ENCODE measurements around the gene PNLIPRP1. TPM values are rescaled to one million over a fixed set of nuclear protein-coding genes. Genes with fewer than 3 reads are reported as not detected.

Gene PNLIPRP1
- total RNA-seq, 2 experiments from 2014 or later: not detected

DNA sequence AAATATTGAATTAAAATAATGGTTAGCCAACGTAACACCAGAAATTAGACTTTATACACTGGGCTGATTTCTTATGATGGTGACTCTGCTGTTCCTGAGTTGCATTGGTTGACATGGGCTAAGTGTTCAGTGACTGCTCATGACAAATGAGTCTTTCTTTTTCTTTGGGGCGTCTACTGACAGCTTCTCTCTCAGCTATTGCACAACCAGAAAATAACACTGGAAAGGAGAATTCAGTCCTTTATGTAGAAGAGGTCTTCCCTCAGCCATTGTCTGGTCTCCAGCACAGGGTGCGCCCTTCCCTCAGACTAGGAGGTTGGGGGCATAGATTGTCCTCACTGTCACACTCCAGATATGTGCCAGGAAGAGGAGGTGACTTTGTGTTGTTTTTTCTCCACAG, 23.4 kb upstream of the PNLIPRP1 start:
- Histone ChIP-seq H3K27ac (ENCODE audit: low read depth, low read length, poor library complexity, severe bottlenecking) (no peak overlapping the region), H2AFZ (ENCODE audit: low read length) (no peak overlapping the region), H3K4me1 (ENCODE audit: insufficient read depth, low read length, poor library complexity, severe bottlenecking) (no peaks in the 10 kb centered on the region), H3K9me2 (ENCODE audit: insufficient read depth, low read length) (no peaks in the 10 kb centered on the region), H3K79me2 (ENCODE audit: insufficient read depth, low read depth, low read length) (no peaks in the 10 kb centered on the region), H3K4me2 (ENCODE audit: low read length) (no peak overlapping the region), H3K4me3 (ENCODE audit: low read depth, low read length, poor library complexity, severe bottlenecking) (no peak overlapping the region), H3K9me3 (ENCODE audit: low read length) (no peaks in the 10 kb centered on the region), H3K36me3 (ENCODE audit: insufficient read depth, low read length) (no peaks in the 10 kb centered on the region), H4K20me1 (ENCODE audit: insufficient read depth, low read length) (no peaks in the 10 kb centered on the region)
- no peak for DNase-seq (ENCODE audit: low spot score)
- no peak for TF ChIP-seq EZH2phosphoT487 (IDR thresholded peaks at IDR 0.05; ENCODE audit: borderline replicate concordance, low read depth, low read length)
- TF ChIP-seq, protein P1, sequence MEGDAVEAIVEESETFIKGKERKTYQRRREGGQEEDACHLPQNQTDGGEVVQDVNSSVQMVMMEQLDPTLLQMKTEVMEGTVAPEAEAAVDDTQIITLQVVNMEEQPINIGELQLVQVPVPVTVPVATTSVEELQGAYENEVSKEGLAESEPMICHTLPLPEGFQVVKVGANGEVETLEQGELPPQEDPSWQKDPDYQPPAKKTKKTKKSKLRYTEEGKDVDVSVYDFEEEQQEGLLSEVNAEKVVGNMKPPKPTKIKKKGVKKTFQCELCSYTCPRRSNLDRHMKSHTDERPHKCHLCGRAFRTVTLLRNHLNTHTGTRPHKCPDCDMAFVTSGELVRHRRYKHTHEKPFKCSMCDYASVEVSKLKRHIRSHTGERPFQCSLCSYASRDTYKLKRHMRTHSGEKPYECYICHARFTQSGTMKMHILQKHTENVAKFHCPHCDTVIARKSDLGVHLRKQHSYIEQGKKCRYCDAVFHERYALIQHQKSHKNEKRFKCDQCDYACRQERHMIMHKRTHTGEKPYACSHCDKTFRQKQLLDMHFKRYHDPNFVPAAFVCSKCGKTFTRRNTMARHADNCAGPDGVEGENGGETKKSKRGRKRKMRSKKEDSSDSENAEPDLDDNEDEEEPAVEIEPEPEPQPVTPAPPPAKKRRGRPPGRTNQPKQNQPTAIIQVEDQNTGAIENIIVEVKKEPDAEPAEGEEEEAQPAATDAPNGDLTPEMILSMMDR (conservative IDR thresholded peaks at IDR 0.05; ENCODE audit: low read length): no peak
- BruUV-seq (replicated peaks): no TSS peak
- CTCF ChIA-PET (ENCODE audit: unreplicated experiment): no interaction called here
- POLR2A ChIA-PET: no interaction called here
- intact Hi-C loops (cut with micrococcal nuclease; ENCODE audit: unreplicated experiment): no loop called here

DNA sequence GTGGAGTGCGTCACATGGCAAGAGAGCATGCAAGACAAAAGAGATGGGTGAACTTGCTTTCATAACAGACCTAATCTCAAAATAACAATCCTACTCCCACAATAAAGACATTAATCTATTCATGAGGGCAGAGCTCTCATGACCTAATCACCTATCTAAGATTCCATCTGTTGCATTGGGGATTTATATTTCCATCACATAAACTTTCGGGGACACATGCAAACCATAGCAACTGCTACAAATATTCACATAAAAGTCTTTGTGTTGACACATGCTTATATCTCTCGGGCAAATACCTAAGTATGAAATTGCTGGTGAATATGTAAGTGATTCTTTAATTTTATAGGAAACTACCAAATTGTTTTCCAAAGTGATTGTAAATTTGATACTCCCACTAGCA, 16.0 kb upstream of the PNLIPRP1 start:
- ChIA-PET CTCF (ENCODE audit: unreplicated experiment) (no interaction called here), POLR2A (no interaction called here)
- no peaks in the 10 kb centered on the region for H3K9me2 ChIP-seq (ENCODE audit: insufficient read depth, low read length)
- H2AFZ ChIP-seq (ENCODE audit: low read length): no peak overlapping the region
- intact Hi-C loops (cut with micrococcal nuclease; ENCODE audit: unreplicated experiment): no loop called here
- no peaks in the 10 kb centered on the region for H3K36me3 ChIP-seq (ENCODE audit: insufficient read depth, low read length)
- no TSS peak for BruUV-seq (replicated peaks)
- no peaks in the 10 kb centered on the region for H3K9me3 ChIP-seq (ENCODE audit: low read length)
- no peaks in the 10 kb centered on the region for H4K20me1 ChIP-seq (ENCODE audit: insufficient read depth, low read length)
- no peaks in the 10 kb centered on the region for H3K79me2 ChIP-seq (ENCODE audit: insufficient read depth, low read depth, low read length)
- no peak overlapping the region for H3K4me2 ChIP-seq (ENCODE audit: low read length)
- no peak overlapping the region for H3K27ac ChIP-seq (ENCODE audit: low read depth, low read length, poor library complexity, severe bottlenecking)
- TF ChIP-seq, protein P1 (conservative IDR thresholded peaks at IDR 0.05; ENCODE audit: low read length): no peak
- no peak for TF ChIP-seq EZH2phosphoT487 (IDR thresholded peaks at IDR 0.05; ENCODE audit: borderline replicate concordance, low read depth, low read length)
- no peak overlapping the region for H3K4me3 ChIP-seq (ENCODE audit: low read depth, low read length, poor library complexity, severe bottlenecking)
- DNase-seq (ENCODE audit: low spot score): no peak
- H3K4me1 ChIP-seq (ENCODE audit: insufficient read depth, low read length, poor library complexity, severe bottlenecking): no peaks in the 10 kb centered on the region

DNA sequence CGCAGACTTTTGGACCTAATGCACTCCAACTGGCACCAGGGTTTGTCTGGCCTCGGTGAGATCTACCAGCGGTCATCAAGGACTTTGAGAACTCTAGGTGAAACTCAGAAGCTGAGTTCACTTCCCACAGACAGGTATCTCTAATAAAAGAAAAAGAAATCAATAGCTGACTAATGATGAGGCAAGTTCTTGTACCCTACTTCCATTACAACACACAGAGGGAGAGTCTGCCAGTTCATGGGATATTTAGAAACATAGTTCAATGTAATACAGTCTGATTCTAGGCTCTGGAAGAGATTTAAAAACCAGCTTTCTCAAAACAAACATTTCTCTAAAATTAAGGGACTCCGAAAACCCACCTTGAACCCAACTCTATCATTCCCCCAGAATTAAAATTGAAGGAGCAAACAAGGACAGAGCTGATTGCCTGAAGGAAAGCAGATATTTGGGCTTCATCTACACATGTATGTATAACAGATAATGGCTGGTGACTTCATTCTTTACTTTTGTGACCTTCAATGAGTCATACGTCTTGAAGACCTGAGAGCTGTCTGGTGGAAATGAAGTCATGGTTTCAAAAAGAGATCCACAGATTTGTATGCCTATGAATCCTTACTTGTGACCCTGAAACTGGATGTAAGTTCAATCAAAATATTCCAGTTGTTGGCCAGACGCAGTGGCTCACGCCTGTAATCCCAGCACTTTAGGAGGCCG, 2.7 kb upstream of the PNLIPRP1 start:
- Histone ChIP-seq H3K36me3 (ENCODE audit: insufficient read depth, low read length) (no peaks in the 10 kb centered on the region), H3K4me2 (ENCODE audit: low read length) (no peak overlapping the region), H3K9me2 (ENCODE audit: insufficient read depth, low read length) (no peaks in the 10 kb centered on the region), H2AFZ (ENCODE audit: low read length) (no peak overlapping the region), H4K20me1 (ENCODE audit: insufficient read depth, low read length) (no peaks in the 10 kb centered on the region), H3K4me3 (ENCODE audit: low read depth, low read length, poor library complexity, severe bottlenecking) (no peak overlapping the region), H3K79me2 (ENCODE audit: insufficient read depth, low read depth, low read length) (no peaks in the 10 kb centered on the region), H3K9me3 (ENCODE audit: low read length) (no peaks in the 10 kb centered on the region), H3K4me1 (ENCODE audit: insufficient read depth, low read length, poor library complexity, severe bottlenecking) (no peaks in the 10 kb centered on the region), H3K27ac (ENCODE audit: low read depth, low read length, poor library complexity, severe bottlenecking) (no peak overlapping the region)
- intact Hi-C loops (cut with micrococcal nuclease; ENCODE audit: unreplicated experiment): no loop called here
- BruUV-seq (replicated peaks): no TSS peak
- ChIA-PET CTCF (ENCODE audit: unreplicated experiment) (no interaction called here), POLR2A (interaction anchor here (0.5 kb wide), 1 partner anchor 811 kb away, joined by 3 read pairs; no protein-coding TSS in a partner anchor)
- DNase-seq (ENCODE audit: low spot score): no peak
- TF ChIP-seq EZH2phosphoT487 (IDR thresholded peaks at IDR 0.05; ENCODE audit: borderline replicate concordance, low read depth, low read length): no peak
